IMR-90 (cell line): Measurements from ENCODE around the gene CUL4A. TPM values are rescaled to one million over a fixed set of nuclear protein-coding genes. Genes with fewer than 3 reads are reported as not detected.
A peak's percentile ranks its signal among the peaks of the same experiment; 100 is the strongest.

Experiments used
- ATAC-seq: fragments of 200-7000 bp; cut with Tn5 transposase; 2 replicates; pipeline ENCODE4 v1.9.1; 2020; ENCODE audit warnings: low read depth, mild to moderate bottlenecking, moderate library complexity
- BruUV-seq: library from RNA; stranded (reverse); fragments of 400-500 nt; replicated peaks from 2 replicates; lab custom pipeline; 2021; lab: Mats Ljungman, UMichigan
- CTCF ChIA-PET: fragments of 300-600 bp; formaldehyde crosslinking; extraction: SDS; loops from one replicate; lab custom pipeline; 2021; ENCODE audit warnings: antibody characterized with exemption; lab: Yijun Ruan, JAX
- POLR2A ChIA-PET: fragments of 300-600 bp; sonication (Branson Sonifier 250); formaldehyde crosslinking; loops from one replicate; lab custom pipeline; 2022; ENCODE audit warnings: antibody characterized with exemption; ENCODE audit not compliant: unreplicated experiment; lab: Charles Lee
- DNase-seq: peaks from one replicate; pipeline ENCODE4 v3.0.0; 2013
- H2AFZ ChIP-seq: replicated peaks from 2 replicates; pipeline ENCODE3; 2013; ENCODE audit warnings: low read length, mild to moderate bottlenecking; ENCODE audit not compliant: poor library complexity
- H2AK5ac ChIP-seq: 2 replicates; pipeline ENCODE4 v1.6.1; 2013; ENCODE audit warnings: low read depth, low read length, inconsistent platforms
- H2AK9ac ChIP-seq: replicated peaks from 2 replicates; pipeline ENCODE3; 2013; ENCODE audit warnings: mild to moderate bottlenecking, low read depth, low read length, moderate library complexity; ENCODE audit not compliant: poor library complexity
- H2BK120ac ChIP-seq: 2 replicates; pipeline ENCODE4 v1.6.1; 2013; ENCODE audit warnings: low read depth, low read length, inconsistent platforms
- H2BK15ac ChIP-seq: 3 replicates; pipeline ENCODE4 v1.6.1; 2013; ENCODE audit warnings: low read depth, low read length, inconsistent platforms
- H2BK20ac ChIP-seq: 2 replicates; pipeline ENCODE4 v1.6.1; 2013; ENCODE audit warnings: low read depth, mild to moderate bottlenecking, inconsistent platforms, low read length, moderate library complexity
- H2BK5ac ChIP-seq: 2 replicates; pipeline ENCODE4 v1.6.1; 2013; ENCODE audit warnings: mild to moderate bottlenecking, low read depth, low read length, inconsistent platforms; ENCODE audit not compliant: poor library complexity, severe bottlenecking
- H3K14ac ChIP-seq: replicated peaks from 2 replicates; pipeline ENCODE4 v1.6.1; 2013; ENCODE audit warnings: low read depth, low read length, inconsistent platforms
- H3K18ac ChIP-seq: 2 replicates; pipeline ENCODE4 v1.6.1; 2013; ENCODE audit warnings: low read depth, low read length, control low read depth
- H3K23ac ChIP-seq: 2 replicates; pipeline ENCODE4 v1.6.1; 2013; ENCODE audit warnings: low read depth, low read length, inconsistent platforms
- H3K27ac ChIP-seq: 2 replicates; pipeline ENCODE4 v1.5.1; 2013; ENCODE audit warnings: mild to moderate bottlenecking, control low read depth, low read length; ENCODE audit not compliant: insufficient read depth
- H3K27me3 ChIP-seq: 2 replicates; pipeline ENCODE4 v1.6.1; 2013; ENCODE audit warnings: low read length; ENCODE audit not compliant: control insufficient read depth, insufficient read depth
- H3K36me3 ChIP-seq: 2 replicates; pipeline ENCODE4 v1.6.1; 2013; ENCODE audit warnings: low read length, mixed read lengths; ENCODE audit not compliant: control insufficient read depth, insufficient read depth
- H3K4ac ChIP-seq: 2 replicates; pipeline ENCODE4 v1.6.1; 2013; ENCODE audit warnings: low read depth, low read length, inconsistent platforms
- H3K4me1 ChIP-seq: 2 replicates; pipeline ENCODE4 v1.6.1; 2013; ENCODE audit warnings: low read length, mixed read lengths; ENCODE audit not compliant: control insufficient read depth, insufficient read depth
- H3K4me2 ChIP-seq: 2 replicates; pipeline ENCODE4 v1.6.1; 2013; ENCODE audit warnings: low read depth, mild to moderate bottlenecking, control low read depth, low read length, moderate library complexity
- H3K4me3 ChIP-seq: 2 replicates; pipeline ENCODE4 v1.5.1; 2013; ENCODE audit warnings: low read depth, mild to moderate bottlenecking, control low read depth, low read length, moderate library complexity; ENCODE audit not compliant: insufficient read depth
- H3K56ac ChIP-seq: 2 replicates; pipeline ENCODE4 v1.6.1; 2013; ENCODE audit warnings: low read length, inconsistent platforms; ENCODE audit not compliant: insufficient read depth; ENCODE audit errors: extremely low read depth
- H3K79me1 ChIP-seq, 2 experiments: 2 replicates each; pipeline ENCODE4 v1.6.1; 2013; ENCODE audit warnings: low read length in 2 of 2, inconsistent platforms in 1 of 2, low read depth in 1 of 2
- H3K9ac ChIP-seq: 2 replicates; pipeline ENCODE4 v1.6.1; 2013; ENCODE audit warnings: low read depth, low read length, control low read depth
- H3K9me1 ChIP-seq: 2 replicates; pipeline ENCODE4 v1.6.1; 2013; ENCODE audit warnings: low read length, inconsistent platforms; ENCODE audit not compliant: insufficient read depth
- H3K9me3 ChIP-seq: 2 replicates; pipeline ENCODE4 v1.6.1; 2013; ENCODE audit warnings: low read length; ENCODE audit not compliant: control insufficient read depth, insufficient read depth
- H4K20me1 ChIP-seq: 2 replicates; pipeline ENCODE4 v1.6.1; 2013; ENCODE audit warnings: low read length, inconsistent platforms; ENCODE audit not compliant: insufficient read depth
- H4K5ac ChIP-seq: 2 replicates; pipeline ENCODE4 v1.6.1; 2013; ENCODE audit warnings: mild to moderate bottlenecking, low read depth, low read length, control low read depth
- H4K8ac ChIP-seq, 2 experiments: 2 replicates each; pipeline ENCODE4 v1.6.1; 2013; ENCODE audit warnings: low read depth in 2 of 2, low read length in 2 of 2, control low read depth in 1 of 2, inconsistent platforms in 1 of 2
- H4K91ac ChIP-seq: 2 replicates; pipeline ENCODE4 v1.6.1; 2013; ENCODE audit warnings: low read depth, low read length, inconsistent platforms; ENCODE audit not compliant: insufficient read depth
- CHD1 ChIP-seq: IDR thresholded peaks from 2 replicates; pipeline ENCODE4 v1.6.1; 2012; ENCODE audit warnings: low read depth, low read length, improper control_type of control experiment
- WGBS, 2 experiments: methylation state at CpG; one replicate each; pipeline versions ENCODE4 v1.1.5 to v1.1.7; 2013; ENCODE audit warnings: missing lambda C conversion rate in 2 of 2; ENCODE audit not compliant: insufficient read length in 1 of 2; ENCODE audit errors: extremely low coverage in 2 of 2; 5-methylcytosine and 5-hydroxymethylcytosine counted together
- dilution Hi-C: fragments of 300-500 bp; cut with HindIII; formaldehyde crosslinking; loops from one replicate; pipeline ENCODE4 v1.14.3; 2018; ENCODE audit warnings: low sequenced_read_pairs; ENCODE audit not compliant: unreplicated experiment
- in situ Hi-C: fragments of 300-500 bp; cut with MboI; formaldehyde crosslinking; loops from 3 replicates; pipeline ENCODE4 v1.14.3; 2019; ENCODE audit warnings: low sequenced_read_pairs, inconsistent platforms, mixed read lengths
- intact Hi-C: fragments of 100-400 bp; cut with micrococcal nuclease; formaldehyde crosslinking; loops from 2 replicates; pipeline ENCODE4 v1.10.0; 2022
- polyA plus RNA-seq, 3 experiments: library from polyadenylated mRNA; depleted of rRNA; stranded (reverse); fragments of >200 nt; gene quantifications; 2 replicates each; pipeline ENCODE4 v1.2.3, GENCODE V29; 2012; ENCODE audit warnings: low replicate concordance in 1 of 3
- total RNA-seq: library from RNA; depleted of rRNA; stranded (reverse); fragments of >200 nt; gene quantifications from 2 replicates; pipeline ENCODE4 v1.2.3, GENCODE V29; 2012

Gene CUL4A
- total and polyA plus RNA-seq, 2 of the 4 experiments (the other 2 are of a cell fraction) = 86.0 to 146 TPM

DNA sequence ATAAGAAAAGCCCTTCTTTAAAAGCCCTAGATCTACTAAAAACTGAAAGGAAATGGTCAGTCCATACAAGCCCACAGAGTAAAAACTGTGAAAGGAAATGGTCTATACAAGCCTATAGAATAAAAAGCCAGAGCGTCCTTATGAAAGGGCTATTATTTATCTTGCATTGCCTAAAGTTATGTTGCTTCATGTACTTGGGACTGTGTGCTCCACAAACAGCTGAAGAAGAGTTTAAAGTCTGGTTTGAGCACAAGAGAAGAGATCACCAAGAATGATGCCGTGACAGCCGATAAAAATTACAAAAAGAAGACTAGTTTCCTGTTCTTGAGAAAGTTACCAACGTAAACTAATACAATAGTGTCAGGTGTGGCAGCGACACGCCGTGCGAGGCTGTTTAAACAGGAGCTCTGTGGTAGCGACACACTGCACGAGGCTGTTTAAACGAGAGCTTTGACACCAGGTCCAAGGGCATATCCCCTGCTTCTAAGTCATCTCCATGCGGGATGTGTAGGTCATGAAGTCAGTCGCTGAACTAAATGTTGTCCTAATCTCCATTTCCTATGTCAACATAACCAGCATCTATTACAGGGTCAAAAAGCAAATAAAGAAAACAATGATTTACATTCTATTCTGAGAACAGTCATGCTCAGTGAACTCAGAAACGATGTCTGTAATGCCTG is 25.8 kb upstream of the CUL4A start:
- POLR2A ChIA-PET = no interaction called here
- H3K4me2 ChIP-seq = no peak overlapping the region
- H4K91ac ChIP-seq = no peak overlapping the region
- TF ChIP-seq CHD1 = no peak
- H3K27ac ChIP-seq = no peak overlapping the region
- no peak for ATAC-seq
- no peak overlapping the region for H2BK15ac ChIP-seq
- no peak for DNase-seq
- no peak overlapping the region for H2BK20ac ChIP-seq
- H3K36me3 ChIP-seq = peaks cover 53% of the 10 kb centered on the region
- no peak overlapping the region for H3K14ac ChIP-seq
- H3K27me3 ChIP-seq = no peaks in the 10 kb centered on the region
- H2AK5ac ChIP-seq = peak overlapping the region; percentile 25
- H4K8ac ChIP-seq = peak overlapping the region in 1 of 2 experiments; percentile 0; a peak in 1 of 4 replicates
- H3K4me3 ChIP-seq = no peak overlapping the region
- H2AFZ ChIP-seq = no peak overlapping the region
- intact Hi-C loops = no loop called here
- peak overlapping the region; percentile 31 for H2BK120ac ChIP-seq
- no peak overlapping the region for H3K23ac ChIP-seq
- dilution Hi-C loops = no loop called here
- H4K5ac ChIP-seq = 0 out of 2 replicates have a peak overlapping the region, but pooled peaks have one; percentile 15
- H4K20me1 ChIP-seq = no peaks in the 10 kb centered on the region
- H2AK9ac ChIP-seq = no peak overlapping the region
- no peak overlapping the region; the same call in 1 of the 2 replicates for H3K56ac ChIP-seq
- 93% methylated on average over 10 of the region's 14 CpGs; no CpG with 5 or more reads in 1 of the 2 experiments for WGBS, 2 experiments
- H3K18ac ChIP-seq = no peak overlapping the region
- H3K4ac ChIP-seq = peak overlapping the region; percentile 13
- CTCF ChIA-PET = interaction anchor here (1.2 kb wide), 1 partner anchor 20 kb away, joined by 3 read pairs; no protein-coding TSS in a partner anchor
- H3K9ac ChIP-seq = no peak overlapping the region
- peak overlapping the region; percentile 14 for H2BK5ac ChIP-seq
- in situ Hi-C loops = no loop called here
- peaks cover 36 to 72% of the 10 kb centered on the region in 2 experiments for H3K79me1 ChIP-seq
- H3K9me1 ChIP-seq = peaks cover 21% of the 10 kb centered on the region
- peaks cover 5% of the 10 kb centered on the region; the same call in 1 of the 2 replicates for H3K9me3 ChIP-seq
- no TSS peak for BruUV-seq
- H3K4me1 ChIP-seq = peaks cover 32% of the 10 kb centered on the region
